Left kidney (tissue), 2 donors: ENCODE measurements around the gene LRRC2. TPM values are rescaled to one million over a fixed set of nuclear protein-coding genes. Genes with fewer than 3 reads are reported as not detected.
"Not testable (repeated sequence)": the region's sequence is repeated elsewhere in the genome, so short reads cannot be mapped to it uniquely, and the experiment has no call there.

Experiments used
- DNase-seq: peaks from one replicate; pipeline ENCODE4 v3.0.0-alpha.2; 2013
- polyA plus RNA-seq: library from polyadenylated mRNA; unstranded; fragments of 120-200 nt; gene quantifications from one replicate; pipeline ENCODE4 v1.2.1, GENCODE V29; 2013; ENCODE audit not compliant: insufficient read length

LRRC2 gene
- polyA plus RNA-seq, 1 donor: 1.8 TPM

- no peak for DNase-seq
Measured at GRCh38 chr3:46527239-46527638, 38.9 kb downstream of the LRRC2 start.

- no peak for DNase-seq
Measured at GRCh38 chr3:46524832-46525231, 41.3 kb downstream of the LRRC2 start.

DNA sequence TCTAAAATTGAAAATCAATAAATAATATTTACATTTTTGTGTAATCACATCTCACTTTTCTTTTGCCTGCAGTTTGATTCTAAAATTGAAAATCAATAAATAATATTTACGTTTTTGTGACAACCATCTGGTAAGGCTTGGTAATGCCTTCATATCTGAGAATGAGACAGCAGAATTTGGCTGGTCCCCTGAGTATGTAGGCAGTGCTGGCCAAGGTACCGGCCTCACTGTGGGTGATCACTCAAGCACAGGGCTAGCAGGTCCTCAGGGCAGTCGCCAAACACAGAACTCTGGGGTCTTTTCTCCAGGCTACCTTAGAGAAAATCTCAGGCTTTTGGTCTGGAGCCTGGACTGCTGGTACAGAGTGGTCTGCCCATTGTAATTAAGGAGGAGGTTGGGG is 42.1 kb downstream of the LRRC2 start:
- no peak for DNase-seq

DNA sequence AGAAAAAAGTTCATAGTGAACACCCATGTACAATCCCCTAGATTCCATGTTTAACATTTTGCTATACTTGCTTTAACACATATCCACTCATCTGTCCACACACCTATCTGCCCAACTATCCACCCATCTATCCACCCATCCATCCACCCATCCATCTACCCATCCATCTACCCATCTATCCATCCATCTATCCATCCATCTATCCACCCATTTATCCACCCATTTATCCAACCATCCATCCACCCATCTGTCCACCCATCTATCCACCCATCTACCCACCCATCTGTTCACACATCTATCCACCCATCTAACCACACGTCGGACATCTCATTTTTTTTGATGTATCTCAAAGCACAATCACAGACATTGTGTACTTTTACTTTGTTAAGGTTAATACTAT is 42.5 kb downstream of the LRRC2 start:
- DNase-seq: no peak

GRCh38 chr3:46522201-46522600 is 43.9 kb downstream of the LRRC2 start:
- DNase-seq: not testable (repeated sequence)

DNA sequence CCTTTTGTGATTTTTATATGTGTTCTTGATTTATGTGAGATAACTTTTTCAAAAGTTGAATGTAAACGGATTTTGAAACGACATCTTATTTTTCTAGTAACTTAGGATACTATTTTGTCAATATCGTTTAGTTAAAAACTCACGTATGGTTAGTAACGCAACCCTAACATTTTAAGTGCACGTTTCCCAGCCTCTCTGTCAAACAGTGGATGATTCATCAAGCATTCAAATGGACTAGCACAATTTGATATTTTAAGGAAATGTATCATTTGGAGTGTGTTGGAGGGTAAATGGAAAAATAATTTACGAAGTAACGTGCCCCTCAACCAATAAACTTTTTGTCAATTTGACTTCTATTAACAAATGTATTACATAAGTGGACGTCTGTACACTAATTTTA is 45.0 kb downstream of the LRRC2 start:
- no peak for DNase-seq

DNA sequence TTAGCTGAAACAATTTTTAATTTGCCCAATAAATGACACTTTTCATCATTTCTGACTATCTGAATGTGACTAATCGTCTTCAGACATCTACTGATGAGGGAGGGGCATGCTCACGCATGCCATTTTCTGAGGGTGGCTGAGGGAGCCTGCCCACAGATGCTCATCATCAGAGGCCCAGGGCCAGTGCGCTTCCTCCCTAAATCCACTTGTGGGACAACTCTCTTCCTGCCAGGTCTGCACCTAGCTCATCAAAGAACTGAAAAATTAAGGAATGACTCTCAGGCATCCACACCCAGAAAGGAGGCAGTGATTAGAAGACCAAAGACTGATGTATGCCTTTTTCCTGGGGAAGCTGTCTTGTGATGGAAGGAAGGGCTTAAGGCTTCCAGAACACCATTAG is 45.6 kb downstream of the LRRC2 start:
- DNase-seq: no peak

- DNase-seq: no peak
Measured at GRCh38 chr3:46519952-46520351, 46.1 kb downstream of the LRRC2 start.

GRCh38 chr3:46517784-46518181 is 48.3 kb downstream of the LRRC2 start:
- DNase-seq: no peak

DNA sequence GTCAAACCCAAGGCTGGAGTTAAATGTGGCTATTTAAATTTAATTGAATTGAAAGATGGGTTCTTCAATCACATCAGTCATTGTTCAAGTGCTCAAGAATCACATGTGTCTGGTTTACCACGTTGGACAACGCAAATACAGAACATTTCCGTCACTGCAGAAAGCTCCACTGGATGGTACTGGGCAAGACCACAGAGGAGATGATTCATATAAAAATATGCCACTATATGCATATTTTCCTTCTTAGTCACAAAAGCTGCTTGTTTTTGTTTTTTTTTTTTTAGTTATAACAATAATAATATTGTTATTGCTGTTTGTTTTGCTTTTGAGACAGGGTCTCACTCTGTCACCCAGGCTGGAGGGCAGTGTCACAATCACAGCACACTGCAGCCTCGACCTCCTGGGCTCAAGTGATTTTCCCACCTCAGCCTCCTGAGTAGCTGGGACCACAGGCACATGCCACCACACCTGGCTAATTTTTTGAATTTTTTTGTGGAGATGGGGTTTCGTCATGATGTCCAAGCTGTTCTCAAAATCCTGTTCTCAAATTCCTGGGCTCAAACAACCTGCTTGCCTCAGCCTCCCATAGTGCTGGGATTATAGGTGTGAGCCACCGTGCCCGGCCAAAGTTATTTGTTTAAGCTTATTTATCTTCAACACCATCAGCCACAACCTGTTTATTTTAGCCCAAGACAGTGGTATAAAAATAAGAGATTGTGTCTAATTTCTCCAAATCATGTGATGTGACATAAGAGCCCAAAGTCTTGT is 48.9 kb downstream of the LRRC2 start:
- DNase-seq: no peak

GRCh38 chr3:46516521-46516920 is 49.6 kb downstream of the LRRC2 start:
- no peak for DNase-seq

GRCh38 chr3:46512191-46512749 is 53.8 kb downstream of the LRRC2 start:
- no peak for DNase-seq

- DNase-seq: no peak
Measured at GRCh38 chr3:46509661-46510187, 56.4 kb downstream of the LRRC2 start.

- no peak for DNase-seq
Measured at GRCh38 chr3:46508850-46509591, 57.1 kb downstream of the LRRC2 start.

- no peak for DNase-seq
Measured at GRCh38 chr3:46506526-46506925, 59.6 kb downstream of the LRRC2 start.

GRCh38 chr3:46505953-46506352 is 60.1 kb downstream of the LRRC2 start:
- DNase-seq: no peak

DNA sequence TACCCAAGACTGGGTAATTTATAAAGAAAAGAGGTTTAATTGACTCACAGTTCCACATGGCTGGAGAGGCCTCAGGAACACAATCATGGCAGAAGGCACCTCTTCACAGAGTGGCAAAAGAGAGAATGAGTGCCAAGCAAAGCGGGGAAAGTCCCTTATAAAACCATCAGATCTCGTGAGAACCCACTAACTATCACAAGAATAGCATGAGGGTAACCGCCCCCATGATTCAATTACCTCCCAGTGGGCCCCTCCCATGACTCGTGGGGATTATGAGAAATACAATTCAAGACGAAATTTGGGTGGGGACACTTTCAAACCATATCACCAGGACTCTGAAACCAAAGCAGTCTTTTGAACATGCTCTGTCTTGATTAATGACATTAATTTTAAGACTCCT is 61.3 kb downstream of the LRRC2 start:
- DNase-seq: no peak

DNA sequence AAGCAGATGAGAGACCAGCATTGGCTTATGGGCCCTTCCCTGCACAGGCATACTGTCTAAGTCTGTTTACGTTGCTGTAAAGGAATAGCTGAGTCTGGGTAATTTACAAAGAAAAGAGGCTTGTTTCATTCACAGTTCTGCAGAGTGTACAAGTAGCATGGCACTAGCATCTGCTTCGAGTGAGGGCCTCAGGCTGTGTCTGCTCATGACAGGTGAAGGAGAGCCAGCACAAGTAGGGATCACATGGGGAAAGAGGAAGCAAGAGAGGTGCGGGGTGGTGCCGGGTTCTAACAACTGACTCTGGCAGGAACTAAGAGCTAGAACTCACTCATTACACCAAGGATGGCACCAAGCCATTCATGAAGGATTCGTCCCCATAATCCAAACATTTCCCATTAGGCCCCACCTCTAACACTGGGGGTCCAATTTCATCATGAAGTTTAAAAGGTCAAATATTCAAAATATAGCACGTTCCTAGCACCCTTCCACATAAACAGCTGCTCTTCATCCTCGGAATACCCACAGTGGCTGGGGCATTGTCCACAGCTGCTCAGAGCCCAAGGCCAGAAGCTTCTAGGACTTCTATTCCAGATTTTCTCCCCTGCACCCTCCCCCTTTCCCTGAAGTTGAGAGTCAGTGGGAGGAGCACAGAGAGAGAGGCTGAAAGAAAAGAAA is 62.8 kb downstream of the LRRC2 start:
- DNase-seq: no peak

DNA sequence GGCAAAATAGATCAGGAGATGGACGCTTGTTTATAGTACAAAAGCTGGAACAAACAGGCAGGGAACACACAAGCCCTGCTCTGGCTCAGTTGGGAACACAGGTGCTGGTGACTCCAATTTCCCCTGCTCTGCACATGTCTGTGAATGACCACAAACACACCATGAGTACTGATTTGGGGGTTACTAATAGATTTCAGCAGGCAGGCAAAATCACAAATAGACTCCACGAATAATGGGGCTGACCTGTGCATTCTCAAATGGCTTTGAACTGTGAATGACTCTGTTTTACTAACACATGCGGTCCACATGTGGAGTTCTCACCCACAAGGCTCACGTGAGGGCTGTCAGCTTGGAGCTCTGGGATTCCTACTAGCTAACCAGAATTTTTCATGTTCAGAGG is 64.4 kb downstream of the LRRC2 start:
- no peak for DNase-seq

GRCh38 chr3:46500656-46501635 is 65.2 kb downstream of the LRRC2 start:
- DNase-seq: no peak

- no peak for DNase-seq
Measured at GRCh38 chr3:46498916-46499519, 67.1 kb downstream of the LRRC2 start.
